Kidney (tissue), 14 donors: ENCODE data around the gene MX1. TPM values are rescaled to one million over a fixed set of nuclear protein-coding genes. Genes with fewer than 3 reads are reported as not detected.
"Not testable (repeated sequence)": the region's sequence is repeated elsewhere in the genome, so short reads cannot be mapped to it uniquely, and the experiment has no call there.

Source experiments
- DNase-seq, 5 donors: peaks; one replicate each; pipeline ENCODE4 v3.0.0-alpha.2; 2013 to 2020
- FAIRE-seq: peaks from 2 replicates; lab custom pipeline; 2012; peaks lifted over from hg19 to GRCh38; lab: Jason Lieb, UNC
- H3K27ac ChIP-seq, 2 donors: one replicate each; pipeline ENCODE4 v1.7.0; 2013; ENCODE audit warnings: low read depth in 2 of 2, low read length in 2 of 2, inconsistent platforms in 1 of 2
- H3K27me3 ChIP-seq: one replicate; pipeline ENCODE4 v1.7.1; 2013; ENCODE audit warnings: low read length, inconsistent platforms; ENCODE audit not compliant: control insufficient read depth, insufficient read depth
- H3K36me3 ChIP-seq, 3 donors: one replicate each; pipeline versions ENCODE4 v1.7.0 to v1.7.1; 2013; ENCODE audit warnings: low read length in 3 of 3, control low read depth in 1 of 3, inconsistent platforms in 1 of 3; ENCODE audit not compliant: insufficient read depth in 3 of 3, control insufficient read depth in 2 of 3
- H3K4me1 ChIP-seq, 3 donors: one replicate each; pipeline versions ENCODE4 v1.7.0 to v1.7.1; 2013; ENCODE audit warnings: low read length in 3 of 3, inconsistent platforms in 1 of 3, low read depth in 1 of 3; ENCODE audit not compliant: control insufficient read depth in 2 of 3, insufficient read depth in 2 of 3
- H3K4me3 ChIP-seq, 3 donors: one replicate each; pipeline versions ENCODE4 v1.7.0 to v1.8.1; 2013; ENCODE audit warnings: low read length in 3 of 3, control low read depth in 1 of 3, inconsistent platforms in 1 of 3
- H3K9ac ChIP-seq, 3 donors: one replicate each; pipeline versions ENCODE4 v1.7.0 to v1.7.1; 2013; ENCODE audit warnings: low read length in 3 of 3, control low read depth in 1 of 3, inconsistent platforms in 1 of 3
- H3K9me3 ChIP-seq, 3 donors: one replicate each; pipeline versions ENCODE4 v1.7.0 to v1.7.1; 2013; ENCODE audit warnings: low read length in 3 of 3, control low read depth in 1 of 3, inconsistent platforms in 1 of 3; ENCODE audit not compliant: control insufficient read depth in 2 of 3, insufficient read depth in 1 of 3
- CTCF ChIP-seq: IDR thresholded peaks from 3 replicates; pipeline ENCODE4 v1.5.1; 2012; ENCODE audit warnings: mild to moderate bottlenecking, moderate library complexity, borderline replicate concordance; ENCODE audit not compliant: insufficient read depth; ENCODE audit errors: extremely low read depth
- intact Hi-C: fragments of 100-400 bp; cut with DNase I; formaldehyde crosslinking; loops from one replicate; pipeline ENCODE4 v1.11.1; 2022
- polyA plus RNA-seq: library from polyadenylated mRNA; stranded (reverse); fragments of 350-450 nt; fragmentation: Illumina TruSeq; extraction: RNeasy Lipid Tissue Mini Kit (QIAGEN cat#74804); gene quantifications from one replicate; pipeline ENCODE4 v1.2.3, GENCODE V29; 2014; ENCODE audit warnings: low read depth, low replicate concordance; ENCODE audit not compliant: insufficient read depth
- total RNA-seq: library from RNA; stranded (reverse); fragmentation: NEBNext Ultra II Directional; extraction: Animal tissue kit (Norgen Biotek cat#: 25700); gene quantifications from one replicate; pipeline ENCODE4 v1.2.1, GENCODE V29; 2021
- donor health status: control.
- donor health status: control.
- donor health status: control.
- donor health status: control.
- donor health status: control.
- donor health status: DM: yes; HTN: yes; CAD: no.
- donor health status: Normal renal cell carcinoma (clear cell type).

Gene MX1
- total and polyA plus RNA-seq, 2 donors from 2014 or later: 22.9 to 47.4 TPM

- H3K27me3 ChIP-seq: no peaks in the 10 kb centered on the region
- H3K4me1 ChIP-seq: peaks cover 0 to 5% (median 4%) of the 10 kb centered on the region in 3 donors
- intact Hi-C loops: no loop called here
- DNase-seq (no peak), FAIRE-seq (no peak)
- no peak overlapping the region for H3K9ac ChIP-seq
- H3K27ac ChIP-seq: no peak overlapping the region
- H3K9me3 ChIP-seq: no peaks in the 10 kb centered on the region
- H3K36me3 ChIP-seq: no peaks in the 10 kb centered on the region
- H3K4me3 ChIP-seq: no peak overlapping the region
- TF ChIP-seq CTCF: no peak
These were observed 6.9 kb upstream of the MX1 start for GRCh38 chr21:41418956-41419680.

- peak overlapping the region; percentile 85 to 92 for H3K27ac ChIP-seq
- peak; percentile 88 to 96 (median 93) for DNase-seq
- intact Hi-C loops: no loop called here
- no peaks in the 10 kb centered on the region for H3K9me3 ChIP-seq
- H3K4me3 ChIP-seq: peak overlapping the region; percentile 64 to 83 (median 68)
- FAIRE-seq: no peak
- peak overlapping the region; percentile 59 to 84 (median 64) for H3K9ac ChIP-seq
- no peak for TF ChIP-seq CTCF
- no peaks in the 10 kb centered on the region for H3K36me3 ChIP-seq
- H3K27me3 ChIP-seq: no peaks in the 10 kb centered on the region
- peaks cover 0 to 5% (median 4%) of the 10 kb centered on the region in 3 donors for H3K4me1 ChIP-seq
These were observed 5.8 kb upstream of the MX1 start for GRCh38 chr21:41419921-41420862.

- FAIRE-seq, H3K27me3 ChIP-seq, DNase-seq, H3K4me1 ChIP-seq, intact Hi-C loops, H3K9me3 ChIP-seq, H3K36me3 ChIP-seq: not testable (repeated sequence)
- peak overlapping the region in 1 of 3 donors; percentile 84 for H3K9ac ChIP-seq
- H3K4me3 ChIP-seq: peak overlapping the region in 2 of 3 donors; percentile 68 to 83
- H3K27ac ChIP-seq: peak overlapping the region; percentile 85 to 92
These were observed 5.0 kb upstream of the MX1 start for GRCh38 chr21:41420998-41421397.
